HEK293T (cell line): ENCODE results near the gene GABRB1.

Experiments used
- ARNT ChIP-seq: fragments of 450-650 bp; IDR thresholded peaks from 2 replicates; pipeline ENCODE4 v1.6.1; 2017; ENCODE audit warnings: mild to moderate bottlenecking
- BHLHE40 ChIP-seq: fragments of 450-650 bp; IDR thresholded peaks from 2 replicates; pipeline ENCODE4 v1.6.1; 2016; ENCODE audit warnings: mild to moderate bottlenecking, moderate library complexity, borderline replicate concordance
- CTBP1 ChIP-seq: fragments of 450-650 bp; IDR thresholded peaks from 2 replicates; pipeline ENCODE4 v1.6.1; 2016; ENCODE audit warnings: borderline replicate concordance
- FOXK2 ChIP-seq: fragments of 450-650 bp; IDR thresholded peaks from 2 replicates; pipeline ENCODE4 v1.6.1; 2016; ENCODE audit warnings: mild to moderate bottlenecking
- FOXM1 ChIP-seq: fragments of 450-650 bp; IDR thresholded peaks from 2 replicates; pipeline ENCODE4 v1.6.1; 2017; ENCODE audit warnings: mild to moderate bottlenecking, borderline replicate concordance
- LEF1 ChIP-seq: fragments of 450-650 bp; IDR thresholded peaks from 2 replicates; pipeline ENCODE4 v1.6.1; 2017; ENCODE audit warnings: mild to moderate bottlenecking, borderline replicate concordance
- TARDBP ChIP-seq: fragments of 450-650 bp; IDR thresholded peaks from 2 replicates; pipeline ENCODE4 v1.6.1; 2016

DNA sequence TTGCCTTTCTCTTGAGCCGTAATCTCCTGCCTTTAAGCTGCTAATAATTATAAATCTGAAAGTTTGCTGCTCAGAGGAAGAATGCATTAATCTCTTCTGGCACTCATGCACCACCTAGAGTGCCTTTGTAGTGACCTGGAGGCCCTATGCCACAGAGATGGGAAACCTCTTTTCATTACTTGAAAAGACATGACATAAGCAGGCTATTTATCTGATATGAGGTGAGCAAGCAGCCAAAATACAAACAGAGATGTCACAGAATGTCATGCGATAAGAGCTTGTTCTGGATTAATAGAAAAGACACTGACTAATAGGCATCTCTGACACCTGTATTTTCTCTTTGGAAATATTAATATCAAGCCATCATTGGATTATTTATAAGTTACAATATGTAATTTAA lies 42.3 kb downstream of the GABRB1 start:
- TF ChIP-seq CTBP1 = no peak
- TF ChIP-seq FOXK2 = no peak
- no peak for TF ChIP-seq TARDBP
- no peak for TF ChIP-seq FOXM1
- TF ChIP-seq BHLHE40 = no peak
- no peak for TF ChIP-seq LEF1
- TF ChIP-seq ARNT = no peak
